MM.1S (cell line): Measurements from ENCODE around the gene HECTD4.

ENCODE experiments used
- EZH2 ChIP-seq: fragments of 300-600 bp; sonication (generic); optimal IDR thresholded peaks from 2 replicates; pipeline ENCODE3; 2017; ENCODE audit warnings: low read depth, mild to moderate bottlenecking, antibody characterized with exemption, low read length, mixed read lengths
- EZH2phosphoT487 ChIP-seq: fragments of 300-600 bp; sonication (generic); IDR thresholded peaks from 2 replicates; pipeline ENCODE4 v1.6.1; 2018; ENCODE audit warnings: antibody characterized with exemption, low read length
- TF ChIP-seq, protein P1 (sequence below): fragments of 300-600 bp; sonication (generic); IDR thresholded peaks from 2 replicates; pipeline ENCODE4 v1.5.1; 2016; ENCODE audit warnings: antibody characterized with exemption, low read length, mixed read lengths

- TF ChIP-seq, protein P1, sequence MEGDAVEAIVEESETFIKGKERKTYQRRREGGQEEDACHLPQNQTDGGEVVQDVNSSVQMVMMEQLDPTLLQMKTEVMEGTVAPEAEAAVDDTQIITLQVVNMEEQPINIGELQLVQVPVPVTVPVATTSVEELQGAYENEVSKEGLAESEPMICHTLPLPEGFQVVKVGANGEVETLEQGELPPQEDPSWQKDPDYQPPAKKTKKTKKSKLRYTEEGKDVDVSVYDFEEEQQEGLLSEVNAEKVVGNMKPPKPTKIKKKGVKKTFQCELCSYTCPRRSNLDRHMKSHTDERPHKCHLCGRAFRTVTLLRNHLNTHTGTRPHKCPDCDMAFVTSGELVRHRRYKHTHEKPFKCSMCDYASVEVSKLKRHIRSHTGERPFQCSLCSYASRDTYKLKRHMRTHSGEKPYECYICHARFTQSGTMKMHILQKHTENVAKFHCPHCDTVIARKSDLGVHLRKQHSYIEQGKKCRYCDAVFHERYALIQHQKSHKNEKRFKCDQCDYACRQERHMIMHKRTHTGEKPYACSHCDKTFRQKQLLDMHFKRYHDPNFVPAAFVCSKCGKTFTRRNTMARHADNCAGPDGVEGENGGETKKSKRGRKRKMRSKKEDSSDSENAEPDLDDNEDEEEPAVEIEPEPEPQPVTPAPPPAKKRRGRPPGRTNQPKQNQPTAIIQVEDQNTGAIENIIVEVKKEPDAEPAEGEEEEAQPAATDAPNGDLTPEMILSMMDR: no peak
- TF ChIP-seq EZH2 (no peak), EZH2phosphoT487 (no peak)
These were observed 54.9 kb downstream of the HECTD4 start for GRCh38 chr12:112327209-112327938.
